Glutamatergic neuron (in vitro differentiated cells): ENCODE measurements around the gene PIP5K1C. TPM values are rescaled to one million over a fixed set of nuclear protein-coding genes. Genes with fewer than 3 reads are reported as not detected.

Experiments
- DNase-seq: peaks from one replicate; pipeline ENCODE4 v3.0.0; 2022
- H3K27ac Mint-ChIP-seq: one replicate; pipeline ENCODE4 v1.8.0; 2020; ENCODE audit warnings: mild to moderate bottlenecking, mixed read lengths, inconsistent platforms; ENCODE audit not compliant: unreplicated experiment
- H3K27me3 Mint-ChIP-seq: one replicate; pipeline ENCODE4 v1.8.0; 2020; ENCODE audit warnings: mild to moderate bottlenecking, moderate library complexity, mixed read lengths, inconsistent platforms; ENCODE audit not compliant: unreplicated experiment
- H3K36me3 Mint-ChIP-seq: one replicate; pipeline ENCODE4 v1.8.0; 2020; ENCODE audit warnings: mild to moderate bottlenecking, mixed read lengths, inconsistent platforms; ENCODE audit not compliant: unreplicated experiment
- H3K4me1 Mint-ChIP-seq: one replicate; pipeline ENCODE4 v1.8.0; 2020; ENCODE audit warnings: mild to moderate bottlenecking, low read depth, mixed read lengths, inconsistent platforms; ENCODE audit not compliant: unreplicated experiment
- H3K4me3 Mint-ChIP-seq: one replicate; pipeline ENCODE4 v1.8.0; 2020; ENCODE audit warnings: mild to moderate bottlenecking, mixed read lengths, inconsistent platforms; ENCODE audit not compliant: unreplicated experiment
- H3K9me3 Mint-ChIP-seq: one replicate; pipeline ENCODE4 v1.8.0; 2020; ENCODE audit warnings: mild to moderate bottlenecking, moderate library complexity, mixed read lengths, inconsistent platforms; ENCODE audit not compliant: unreplicated experiment
- CTCF ChIP-seq: fragments of 200-600 bp; sonication (generic); IDR thresholded peaks from one replicate; pipeline ENCODE4 v1.5.0; 2021; ENCODE audit not compliant: partially characterized antibody, unreplicated experiment
- total RNA-seq: library from RNA; stranded (reverse); fragmentation: NEBNext Ultra II Directional; extraction: Animal tissue kit (Norgen Biotek cat#: 25700); gene quantifications from one replicate; pipeline ENCODE4 v1.2.1, GENCODE V29; 2021; ENCODE audit not compliant: unreplicated experiment

Gene PIP5K1C
- total RNA-seq, 1 donor from 2014 or later, result 169 TPM

GRCh38 chr19:3712663-3713611, 12.7 kb upstream of the PIP5K1C start:
- H3K9me3 Mint-ChIP-seq, result peaks cover 3% of the 10 kb centered on the region
- no peak overlapping the region for H3K27ac Mint-ChIP-seq
- H3K36me3 Mint-ChIP-seq, result no peaks in the 10 kb centered on the region
- no peaks in the 10 kb centered on the region for H3K4me1 Mint-ChIP-seq
- DNase-seq, result no peak
- no peak for TF ChIP-seq CTCF
- no peak overlapping the region for H3K4me3 Mint-ChIP-seq
- H3K27me3 Mint-ChIP-seq, result peaks cover 2% of the 10 kb centered on the region

GRCh38 chr19:3710265-3710812, 10.1 kb upstream of the PIP5K1C start:
- Mint-ChIP-seq H3K36me3 (no peaks in the 10 kb centered on the region), H3K9me3 (peaks cover 4% of the 10 kb centered on the region), H3K4me3 (no peak overlapping the region), H3K4me1 (no peaks in the 10 kb centered on the region), H3K27ac (no peak overlapping the region), H3K27me3 (no peaks in the 10 kb centered on the region)
- no peak for TF ChIP-seq CTCF
- DNase-seq, result no peak

GRCh38 chr19:3708207-3708931, 8.1 kb upstream of the PIP5K1C start, which contains the start of gene TJP3:
TJP3 (plus strand) TSS chr19:3708384; CDS start chr19:3728433, 20,049 bp downstream.
- Mint-ChIP-seq H3K4me3 (no peak within 1 kb of the TSS), H3K27ac (no peak within 1 kb of the TSS)

GRCh38 chr19:3707868-3708206, 7.6 kb upstream of the PIP5K1C start:
- Mint-ChIP-seq H3K4me1 (no peaks in the 10 kb centered on the region), H3K4me3 (no peak overlapping the region), H3K9me3 (peaks cover 4% of the 10 kb centered on the region), H3K36me3 (no peaks in the 10 kb centered on the region), H3K27ac (no peak overlapping the region), H3K27me3 (no peaks in the 10 kb centered on the region)
- TF ChIP-seq CTCF, result no peak
- no peak for DNase-seq

More at GRCh38 chr19:3708207-3708931, 8.1 kb upstream of the PIP5K1C start, which contains the start of gene TJP3:
- DNase-seq, result no peak
- TF ChIP-seq CTCF, result no peak
- H3K9me3 Mint-ChIP-seq, result peaks cover 4% of the 10 kb centered on the region
- no peaks in the 10 kb centered on the region for H3K27me3 Mint-ChIP-seq
- no peaks in the 10 kb centered on the region for H3K4me1 Mint-ChIP-seq
- H3K36me3 Mint-ChIP-seq, result no peaks in the 10 kb centered on the region
